Measurements from ENCODE around the gene GIMAP7.
"Not testable (repeated sequence)": the region's sequence is repeated elsewhere in the genome, so short reads cannot be mapped to it uniquely, and the experiment has no call there.

The GIMAP7 gene

GRCh38 chr7:150513758-150514157 lies 914 bp upstream of the GIMAP7 start:
- no peak for DNase-seq (ENCODE audit: low read depth in 2 of 2)

GRCh38 chr7:150515248-150516147 lies 826 bp downstream of the GIMAP7 start:
- DNase-seq (ENCODE audit: low read depth in 2 of 2): no peak

- DNase-seq (ENCODE audit: low read depth in 2 of 2): no peak
Measured at GRCh38 chr7:150516956-150517745, 2.5 kb downstream of the GIMAP7 start.

GRCh38 chr7:150519310-150519709 lies 4.6 kb downstream of the GIMAP7 start:
- no peak for DNase-seq (ENCODE audit: low read depth in 2 of 2)

GRCh38 chr7:150520145-150520544 lies 5.5 kb downstream of the GIMAP7 start:
- DNase-seq (ENCODE audit: low read depth in 2 of 2): no peak

GRCh38 chr7:150522931-150523330 lies 8.3 kb downstream of the GIMAP7 start:
- DNase-seq (ENCODE audit: low read depth in 2 of 2): not testable (repeated sequence)

- no peak for DNase-seq (ENCODE audit: low read depth in 2 of 2)
Measured at GRCh38 chr7:150524018-150524417, 9.3 kb downstream of the GIMAP7 start.

GRCh38 chr7:150531704-150532103 lies 17.0 kb downstream of the GIMAP7 start:
- no peak for DNase-seq (ENCODE audit: low read depth in 2 of 2)

- no peak for DNase-seq (ENCODE audit: low read depth in 2 of 2)
Measured at GRCh38 chr7:150538259-150538658, 23.6 kb downstream of the GIMAP7 start.

- DNase-seq (ENCODE audit: low read depth in 2 of 2): no peak
Measured at GRCh38 chr7:150553163-150553562, 38.5 kb downstream of the GIMAP7 start.

GRCh38 chr7:150556521-150557138 lies 42.0 kb downstream of the GIMAP7 start:
- DNase-seq (ENCODE audit: low read depth in 2 of 2): no peak

GRCh38 chr7:150560486-150560885 lies 45.8 kb downstream of the GIMAP7 start:
- no peak for DNase-seq (ENCODE audit: low read depth in 2 of 2)

GRCh38 chr7:150562919-150563318 lies 48.2 kb downstream of the GIMAP7 start:
- DNase-seq (ENCODE audit: low read depth in 2 of 2): no peak

GRCh38 chr7:150564006-150564405 lies 49.3 kb downstream of the GIMAP7 start:
- DNase-seq (ENCODE audit: low read depth in 2 of 2): no peak

GRCh38 chr7:150564566-150564965 lies 49.9 kb downstream of the GIMAP7 start:
- no peak for DNase-seq (ENCODE audit: low read depth in 2 of 2)

GRCh38 chr7:150565239-150565638 lies 50.6 kb downstream of the GIMAP7 start:
- no peak for DNase-seq (ENCODE audit: low read depth in 2 of 2)

- DNase-seq (ENCODE audit: low read depth in 2 of 2): no peak
Measured at GRCh38 chr7:150566123-150566522, 51.5 kb downstream of the GIMAP7 start.

GRCh38 chr7:150566572-150566971 lies 51.9 kb downstream of the GIMAP7 start:
- DNase-seq (ENCODE audit: low read depth in 2 of 2): no peak

GRCh38 chr7:150567169-150567568 lies 52.5 kb downstream of the GIMAP7 start, which contains the start of gene GIMAP4:
TSS of gene GIMAP4 (plus strand) at chr7:150567390. CDS start at chr7:150569902, 2,512 bp downstream.
- DNase-seq (ENCODE audit: low read depth in 2 of 2): no peak

- DNase-seq (ENCODE audit: low read depth in 2 of 2): no peak
Measured at GRCh38 chr7:150567871-150568301, 53.2 kb downstream of the GIMAP7 start.

- no peak for DNase-seq (ENCODE audit: low read depth in 2 of 2)
Measured at GRCh38 chr7:150568714-150569113, 54.0 kb downstream of the GIMAP7 start.
